Epithelial cell of proximal tubule (primary cell): Measurements from ENCODE around the gene NCOA4. TPM values are rescaled to one million over a fixed set of nuclear protein-coding genes. Genes with fewer than 3 reads are reported as not detected.
"Not testable (repeated sequence)": the region's sequence is repeated elsewhere in the genome, so short reads cannot be mapped to it uniquely, and the experiment has no call there.

Source experiments
- DNase-seq: peaks from one replicate; pipeline ENCODE4 v3.0.0-alpha.2; 2011; ENCODE audit warnings: low read depth
- H3K4me3 ChIP-seq: 2 replicates; pipeline ENCODE4 v1.5.1; 2011; ENCODE audit warnings: low read depth, mild to moderate bottlenecking, low read length
- total RNA-seq: library from RNA; depleted of rRNA; stranded (reverse); fragments of >200 nt; gene quantifications from 2 replicates; pipeline ENCODE4 v1.2.3, GENCODE V29; 2015
- TF ChIP-seq, protein P1 (sequence below): conservative IDR thresholded peaks from 2 replicates; pipeline ENCODE4 v1.5.1; 2012; ENCODE audit warnings: low read depth, mild to moderate bottlenecking, low read length

Gene NCOA4
- total RNA-seq, 1 donor from 2014 or later, result 90.2 TPM

DNA sequence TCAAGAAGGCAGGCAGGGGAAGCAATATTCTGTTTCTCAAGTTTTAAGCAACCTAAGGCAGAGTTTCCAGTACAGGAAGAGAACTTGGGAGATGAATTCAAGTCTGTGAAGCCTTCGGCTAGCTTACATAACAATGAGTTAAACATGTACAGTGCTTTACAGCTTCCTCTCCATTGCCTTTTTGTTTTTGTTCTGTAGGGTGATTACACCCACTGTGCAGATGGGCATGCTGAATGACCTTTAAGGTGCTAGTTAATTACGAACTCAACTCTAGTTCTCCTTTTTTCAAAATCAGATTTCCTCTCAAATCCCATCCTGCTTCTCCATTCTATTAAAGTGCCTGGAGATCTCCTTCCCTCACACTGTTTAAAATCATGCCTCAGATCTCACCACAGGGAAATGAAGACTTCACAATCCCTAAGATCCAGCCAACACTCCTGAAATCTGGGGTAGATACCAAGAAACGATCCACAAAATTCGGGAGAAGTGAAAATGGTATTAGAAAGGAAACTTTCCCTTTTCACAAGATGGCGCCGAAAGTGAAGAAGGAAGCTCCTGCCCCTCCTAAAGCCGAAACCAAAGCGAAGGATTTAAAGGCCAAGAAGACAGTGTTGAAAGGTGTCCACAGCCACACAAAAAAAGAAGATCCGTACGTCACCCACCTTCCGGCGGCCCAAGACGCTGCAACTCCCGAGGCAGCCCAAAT lies 32.5 kb upstream of the NCOA4 start:
- TF ChIP-seq, protein P1, sequence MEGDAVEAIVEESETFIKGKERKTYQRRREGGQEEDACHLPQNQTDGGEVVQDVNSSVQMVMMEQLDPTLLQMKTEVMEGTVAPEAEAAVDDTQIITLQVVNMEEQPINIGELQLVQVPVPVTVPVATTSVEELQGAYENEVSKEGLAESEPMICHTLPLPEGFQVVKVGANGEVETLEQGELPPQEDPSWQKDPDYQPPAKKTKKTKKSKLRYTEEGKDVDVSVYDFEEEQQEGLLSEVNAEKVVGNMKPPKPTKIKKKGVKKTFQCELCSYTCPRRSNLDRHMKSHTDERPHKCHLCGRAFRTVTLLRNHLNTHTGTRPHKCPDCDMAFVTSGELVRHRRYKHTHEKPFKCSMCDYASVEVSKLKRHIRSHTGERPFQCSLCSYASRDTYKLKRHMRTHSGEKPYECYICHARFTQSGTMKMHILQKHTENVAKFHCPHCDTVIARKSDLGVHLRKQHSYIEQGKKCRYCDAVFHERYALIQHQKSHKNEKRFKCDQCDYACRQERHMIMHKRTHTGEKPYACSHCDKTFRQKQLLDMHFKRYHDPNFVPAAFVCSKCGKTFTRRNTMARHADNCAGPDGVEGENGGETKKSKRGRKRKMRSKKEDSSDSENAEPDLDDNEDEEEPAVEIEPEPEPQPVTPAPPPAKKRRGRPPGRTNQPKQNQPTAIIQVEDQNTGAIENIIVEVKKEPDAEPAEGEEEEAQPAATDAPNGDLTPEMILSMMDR, result no peak
- no peak for DNase-seq

DNA sequence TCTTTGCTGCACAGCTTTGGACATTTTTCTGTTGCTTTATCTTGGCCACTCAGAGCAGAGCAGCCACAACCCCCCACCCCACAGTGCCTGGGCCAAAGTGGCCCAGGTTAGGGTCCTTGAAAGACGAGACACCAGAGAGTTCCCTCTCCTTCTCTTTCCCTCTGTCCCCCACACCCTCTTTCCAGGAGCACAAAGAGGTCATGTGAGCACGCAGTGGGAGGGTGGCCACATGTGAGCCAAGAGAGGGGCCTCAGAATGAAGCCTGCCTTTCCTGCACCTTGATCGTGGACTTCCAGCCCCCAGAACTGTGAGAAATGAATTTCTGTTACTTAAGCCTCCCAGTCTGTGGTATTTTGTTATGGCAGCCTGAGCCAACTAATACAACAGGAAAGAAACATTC lies 30.3 kb upstream of the NCOA4 start:
- DNase-seq, result no peak
- TF ChIP-seq, protein P1, result no peak
- no peak overlapping the region for H3K4me3 ChIP-seq

More for the DNA sequence above, 32.5 kb upstream of the NCOA4 start:
- H3K4me3 ChIP-seq, result no peak overlapping the region

DNA sequence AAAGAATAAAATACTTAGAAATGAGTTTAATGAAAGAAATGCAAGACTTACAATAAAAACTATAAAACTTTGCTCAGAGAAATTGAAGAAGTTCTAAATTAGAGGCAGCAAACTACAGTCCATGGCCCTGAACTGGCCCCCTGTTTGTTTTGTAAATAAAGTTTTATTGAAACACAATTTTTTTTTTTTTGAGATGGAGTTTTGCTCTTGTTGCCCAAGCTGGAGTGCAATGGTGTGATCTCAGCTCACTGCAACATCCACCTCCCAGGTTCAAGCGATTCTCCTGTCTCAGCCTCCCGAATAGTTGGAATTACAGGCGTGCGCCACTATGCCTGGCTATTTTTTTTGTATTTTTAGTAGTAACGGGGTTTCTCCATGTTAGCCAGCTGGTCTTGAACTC lies 27.5 kb upstream of the NCOA4 start:
- not testable (repeated sequence) for H3K4me3 ChIP-seq, DNase-seq

- H3K4me3 ChIP-seq, result no peak overlapping the region
- TF ChIP-seq, protein P1, result no peak
- no peak for DNase-seq
Measured at GRCh38 chr10:46057038-46057437, 26.6 kb upstream of the NCOA4 start.

GRCh38 chr10:46055771-46056170 lies 25.3 kb upstream of the NCOA4 start:
- DNase-seq, result no peak
- TF ChIP-seq, protein P1, result no peak
- H3K4me3 ChIP-seq, result no peak overlapping the region

DNA sequence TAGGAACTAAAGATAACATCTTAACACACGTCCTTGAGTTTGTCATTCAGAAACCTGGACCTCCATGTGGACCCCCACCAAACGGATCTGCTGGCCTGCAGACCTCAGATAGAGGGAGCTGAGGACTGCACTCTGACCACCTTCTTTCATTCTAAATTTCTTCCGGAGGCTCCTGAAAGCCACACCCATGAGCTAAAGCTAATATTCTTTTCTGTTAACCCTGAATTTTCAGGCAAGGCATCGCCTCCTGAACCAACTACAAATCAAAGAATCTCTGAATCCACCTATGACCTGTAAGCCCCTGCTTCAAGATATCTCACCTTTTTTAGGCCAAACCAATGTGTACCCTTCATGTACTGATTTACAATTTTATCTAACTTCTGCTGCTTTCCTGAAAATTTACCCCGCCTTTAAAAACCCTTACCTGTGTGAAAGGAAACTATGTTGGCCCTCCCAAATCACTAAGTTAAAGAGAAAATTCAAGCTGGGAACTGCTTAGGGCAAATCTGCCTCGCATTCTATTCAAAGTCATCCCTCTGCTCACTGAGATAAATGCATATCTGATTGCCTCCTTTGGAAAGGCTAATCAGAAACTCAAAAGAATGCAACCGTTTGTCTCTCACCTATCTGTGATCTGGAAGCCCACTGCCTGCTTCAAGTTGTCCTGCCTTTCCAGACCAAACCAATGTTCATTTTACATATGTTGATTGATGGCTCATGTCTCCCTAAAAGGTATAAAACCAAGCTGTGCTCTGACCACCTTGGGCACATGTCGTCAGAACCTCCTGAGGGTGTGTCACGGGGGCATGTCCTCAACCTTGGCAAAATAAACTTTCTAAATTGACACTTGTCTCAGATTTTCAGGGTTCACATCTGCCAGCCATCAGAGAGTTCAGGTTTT lies 23.4 kb upstream of the NCOA4 start:
- no peak overlapping the region for H3K4me3 ChIP-seq
- DNase-seq, result no peak
- TF ChIP-seq, protein P1, result no peak

- no peak overlapping the region for H3K4me3 ChIP-seq
- no peak for DNase-seq
- TF ChIP-seq, protein P1, result no peak
Measured at GRCh38 chr10:46052791-46053375, 22.5 kb upstream of the NCOA4 start.
